HG02970 (cell line): ENCODE data around the gene ADAMTSL2.

ENCODE experiments used
- ATAC-seq: cut with Tn5 transposase; IDR thresholded peaks from one replicate; pipeline ENCODE4 v1.9.1; 2021; ENCODE audit warnings: mild to moderate bottlenecking, moderate library complexity, moderate number of reproducible peaks; ENCODE audit not compliant: unreplicated experiment, low FRiP score

ADAMTSL2 gene

GRCh38 chr9:133499132-133499891, 35.2 kb upstream of the ADAMTSL2 start:
- ATAC-seq: no peak

- ATAC-seq: no peak
Observed at GRCh38 chr9:133499892-133500270, 34.6 kb upstream of the ADAMTSL2 start.

- ATAC-seq: no peak
Observed at GRCh38 chr9:133502112-133502511, 32.4 kb upstream of the ADAMTSL2 start.

GRCh38 chr9:133505186-133505830, 29.2 kb upstream of the ADAMTSL2 start:
- no peak for ATAC-seq

- no peak for ATAC-seq
Observed at GRCh38 chr9:133505901-133506652, 28.4 kb upstream of the ADAMTSL2 start.

- ATAC-seq: no peak
Observed at GRCh38 chr9:133506653-133507038, 27.9 kb upstream of the ADAMTSL2 start.

- ATAC-seq: no peak
Observed at GRCh38 chr9:133507246-133507965, 27.1 kb upstream of the ADAMTSL2 start.

GRCh38 chr9:133508046-133508445, 26.5 kb upstream of the ADAMTSL2 start:
- no peak for ATAC-seq

GRCh38 chr9:133509179-133510083, 25.1 kb upstream of the ADAMTSL2 start:
- no peak for ATAC-seq

- ATAC-seq: no peak
Observed at GRCh38 chr9:133510926-133511505, 23.5 kb upstream of the ADAMTSL2 start.

GRCh38 chr9:133511607-133512006, 22.9 kb upstream of the ADAMTSL2 start:
- no peak for ATAC-seq

GRCh38 chr9:133512253-133513213, 22.0 kb upstream of the ADAMTSL2 start:
- ATAC-seq: no peak

GRCh38 chr9:133513214-133514100, 21.0 kb upstream of the ADAMTSL2 start:
- ATAC-seq: no peak

- ATAC-seq: no peak
Observed at GRCh38 chr9:133514460-133515239, 19.9 kb upstream of the ADAMTSL2 start.

- no peak for ATAC-seq
Observed at GRCh38 chr9:133515240-133515610, 19.3 kb upstream of the ADAMTSL2 start.

- no peak for ATAC-seq
Observed at GRCh38 chr9:133515615-133516255, 18.8 kb upstream of the ADAMTSL2 start.
